HG03135 (cell line): ENCODE measurements around the gene FBXO5.
"Not testable (repeated sequence)": the region's sequence is repeated elsewhere in the genome, so short reads cannot be mapped to it uniquely, and the experiment has no call there.

Source experiments
- ATAC-seq: cut with Tn5 transposase; IDR thresholded peaks from one replicate; pipeline ENCODE4 v1.9.1; 2021; ENCODE audit warnings: mild to moderate bottlenecking, moderate library complexity; ENCODE audit not compliant: unreplicated experiment

The FBXO5 gene

GRCh38 chr6:152993431-152993830 lies 10.6 kb upstream of the FBXO5 start:
- ATAC-seq: no peak

DNA sequence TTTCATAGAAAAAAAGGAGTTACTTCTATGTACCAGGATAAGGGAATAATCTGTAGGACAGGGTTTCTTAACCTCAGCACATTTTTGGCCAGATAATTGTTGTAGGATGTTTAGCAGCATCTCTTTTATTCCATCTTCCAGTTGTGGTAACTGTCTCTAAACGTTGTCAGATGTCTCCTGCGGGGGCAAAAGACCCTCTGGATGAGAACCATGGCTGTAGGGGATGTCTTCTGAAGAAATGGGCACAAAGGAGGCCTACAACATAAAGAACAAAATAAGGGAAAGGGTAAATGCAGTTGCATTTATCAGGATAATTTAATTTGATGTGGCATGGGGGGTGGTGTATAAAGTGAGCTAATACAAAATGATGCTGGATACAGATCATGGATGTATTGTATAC lies 4.1 kb upstream of the FBXO5 start:
- ATAC-seq: no peak

GRCh38 chr6:152985300-152985699 lies 2.5 kb upstream of the FBXO5 start:
- not testable (repeated sequence) for ATAC-seq

DNA sequence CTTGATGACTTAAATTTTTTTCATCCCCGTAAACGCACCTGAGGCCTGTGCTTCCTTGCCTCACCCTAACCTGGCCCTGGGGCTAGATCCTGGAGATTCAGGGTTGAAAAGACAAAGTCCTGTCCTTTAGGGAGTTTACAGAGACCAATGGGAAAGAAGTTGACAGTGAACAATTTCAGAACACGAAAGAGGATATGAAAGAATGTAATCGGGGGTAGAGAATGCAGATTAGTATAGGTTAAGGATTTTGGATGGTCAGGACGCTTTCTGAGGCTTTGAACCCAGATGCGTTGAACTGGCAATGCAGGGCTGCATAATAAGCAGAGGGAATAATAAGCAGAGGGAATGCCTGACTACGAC lies 1.7 kb upstream of the FBXO5 start:
- ATAC-seq: peak; percentile 26

DNA sequence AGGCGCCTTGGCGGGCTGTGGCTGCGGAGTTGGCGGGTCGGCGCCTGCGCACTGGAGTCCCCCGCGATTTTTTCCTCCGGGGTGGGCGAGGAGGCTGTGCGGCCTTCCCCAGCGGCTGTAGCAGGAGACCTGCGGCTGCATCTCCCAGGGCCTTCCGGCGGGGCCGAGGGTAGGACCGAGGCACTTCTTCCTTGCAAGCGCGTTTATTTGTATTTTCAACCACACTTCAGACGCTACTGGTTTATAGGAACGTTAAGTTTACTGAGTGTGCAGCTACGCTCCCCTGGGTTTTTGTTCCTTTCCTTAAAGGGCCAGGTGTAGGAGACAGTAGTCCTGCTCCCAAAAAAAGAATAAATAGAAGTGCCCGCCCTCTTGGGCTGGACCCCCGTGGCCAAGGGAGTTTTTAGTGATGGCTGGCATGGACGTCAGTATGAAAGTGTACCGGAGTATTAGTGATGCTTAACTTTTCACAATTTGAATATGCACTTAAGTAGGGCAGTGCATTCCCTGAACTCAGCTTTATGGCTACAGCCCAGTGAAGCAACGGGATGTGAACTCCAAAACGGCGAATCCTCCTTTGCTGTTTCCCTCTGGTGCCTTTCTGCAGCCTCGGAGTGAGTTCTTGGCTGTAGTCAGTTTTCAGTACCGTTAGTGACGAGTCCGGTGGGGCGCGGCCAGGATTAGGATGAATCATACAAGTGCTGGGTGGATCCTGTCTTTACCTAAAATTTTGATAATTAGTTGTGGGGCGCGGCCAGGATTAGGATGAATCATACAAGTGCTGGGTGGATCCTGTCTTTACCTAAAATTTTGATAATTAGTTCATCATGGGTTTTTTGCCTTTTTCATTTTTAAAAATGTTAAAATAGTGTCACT lies 1.0 kb upstream of the FBXO5 start:
- ATAC-seq: peak; percentile 22

DNA sequence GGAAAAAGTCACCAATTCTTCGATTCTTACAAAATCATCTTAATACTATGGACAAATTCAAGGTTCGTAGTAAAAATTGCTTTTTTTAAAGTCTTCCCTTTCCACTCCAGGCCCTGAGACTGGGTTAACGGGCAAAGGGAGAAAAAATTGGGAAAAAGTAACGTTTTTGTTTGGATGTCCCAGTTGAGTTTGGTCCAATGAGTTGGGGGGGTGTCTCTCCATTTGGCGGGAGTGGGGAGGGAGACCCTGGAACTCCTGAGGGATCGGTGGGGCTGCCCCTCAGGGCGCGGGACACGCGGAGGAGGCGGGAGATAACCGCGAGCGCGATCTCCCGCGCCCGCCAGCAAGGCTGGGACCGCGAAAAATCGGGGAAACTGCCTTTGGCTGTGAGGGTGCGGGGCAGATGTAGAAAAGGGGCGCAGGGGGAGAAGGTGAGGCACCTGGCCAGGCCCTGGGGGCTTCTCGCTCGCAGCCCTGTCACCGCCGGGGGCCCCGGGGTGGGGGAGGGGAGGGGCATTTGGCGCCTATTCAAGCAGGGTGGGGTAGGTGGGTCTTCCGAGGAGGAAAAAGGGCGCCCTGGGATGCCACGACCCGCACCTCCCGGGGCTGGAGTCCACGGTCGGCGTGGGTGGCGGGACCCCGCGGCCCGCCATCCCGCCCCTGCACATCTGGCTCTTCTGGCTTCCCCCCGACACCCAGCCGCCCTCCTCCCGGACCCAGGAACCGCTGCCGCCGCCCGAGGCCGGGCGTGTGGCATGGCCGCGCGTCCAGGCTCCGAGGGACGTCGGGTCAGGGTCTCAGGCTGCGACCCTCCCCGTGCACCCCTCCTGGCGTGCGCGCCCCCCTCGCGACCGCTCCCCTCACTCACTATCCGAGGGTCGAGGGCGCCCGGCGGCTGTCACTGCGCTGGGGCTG lies 595 bp downstream of the FBXO5 start:
- ATAC-seq: no peak

- no peak for ATAC-seq
These were observed 1.6 kb downstream of the FBXO5 start for GRCh38 chr6:152981219-152981618.

DNA sequence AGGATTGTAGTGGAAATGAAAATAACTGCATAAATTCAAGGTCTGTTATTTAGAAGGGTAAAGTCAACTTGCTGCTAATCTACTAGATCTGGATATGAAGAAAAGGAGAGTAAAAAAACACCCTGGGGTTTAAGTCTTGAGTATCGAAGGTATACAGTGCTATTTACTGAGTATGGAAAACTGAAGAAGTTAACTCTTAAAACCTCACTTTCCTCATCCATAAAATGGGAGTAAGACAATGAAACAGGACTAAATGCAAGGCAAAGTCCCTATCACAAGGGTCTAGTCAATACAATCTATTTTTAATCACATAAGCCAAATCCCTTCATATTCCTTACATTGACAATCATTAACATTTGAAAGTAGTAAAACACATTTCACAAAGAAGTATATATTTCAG lies 2.2 kb downstream of the FBXO5 start:
- no peak for ATAC-seq

- ATAC-seq: no peak
These were observed 3.7 kb downstream of the FBXO5 start for GRCh38 chr6:152979116-152979515.

- no peak for ATAC-seq
These were observed 4.8 kb downstream of the FBXO5 start for GRCh38 chr6:152978058-152978457.

DNA sequence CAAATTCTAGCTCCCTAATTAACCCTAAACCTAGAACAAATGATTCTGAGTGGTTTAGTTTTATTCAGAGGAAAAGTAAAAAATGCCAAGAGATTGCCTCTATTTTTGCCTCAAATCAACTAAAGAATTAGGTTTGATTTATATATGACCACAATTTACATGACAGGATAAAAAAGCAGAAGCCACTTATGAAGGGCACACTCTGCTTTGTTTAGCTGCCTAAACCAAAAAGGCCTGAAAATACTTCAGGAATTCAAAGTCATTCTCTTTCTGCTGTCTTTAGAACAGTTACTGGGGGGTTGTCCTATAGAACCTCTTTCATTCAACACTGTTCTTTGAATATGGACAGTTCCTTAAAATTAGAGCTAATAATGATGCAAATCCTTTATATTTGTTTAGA lies 5.3 kb downstream of the FBXO5 start:
- ATAC-seq: no peak

DNA sequence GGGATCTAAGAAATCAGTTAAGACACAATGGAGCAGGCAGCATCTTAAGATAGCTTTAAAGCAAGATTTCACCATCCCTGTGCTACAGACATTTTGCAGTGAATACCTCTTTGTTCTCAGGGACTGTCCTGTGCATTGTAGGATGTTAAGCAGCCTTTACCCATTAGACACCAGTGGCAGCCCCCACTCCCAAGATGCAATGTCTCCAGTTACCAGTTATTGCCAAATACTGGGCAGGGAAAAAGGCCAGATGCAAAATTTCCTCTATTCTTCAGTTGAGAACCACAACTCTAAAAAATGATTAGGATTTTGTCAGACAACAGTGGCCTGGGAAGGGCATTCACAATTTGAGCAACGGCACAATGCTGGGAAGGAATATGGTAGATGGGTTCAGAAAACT lies 6.1 kb downstream of the FBXO5 start:
- no peak for ATAC-seq

DNA sequence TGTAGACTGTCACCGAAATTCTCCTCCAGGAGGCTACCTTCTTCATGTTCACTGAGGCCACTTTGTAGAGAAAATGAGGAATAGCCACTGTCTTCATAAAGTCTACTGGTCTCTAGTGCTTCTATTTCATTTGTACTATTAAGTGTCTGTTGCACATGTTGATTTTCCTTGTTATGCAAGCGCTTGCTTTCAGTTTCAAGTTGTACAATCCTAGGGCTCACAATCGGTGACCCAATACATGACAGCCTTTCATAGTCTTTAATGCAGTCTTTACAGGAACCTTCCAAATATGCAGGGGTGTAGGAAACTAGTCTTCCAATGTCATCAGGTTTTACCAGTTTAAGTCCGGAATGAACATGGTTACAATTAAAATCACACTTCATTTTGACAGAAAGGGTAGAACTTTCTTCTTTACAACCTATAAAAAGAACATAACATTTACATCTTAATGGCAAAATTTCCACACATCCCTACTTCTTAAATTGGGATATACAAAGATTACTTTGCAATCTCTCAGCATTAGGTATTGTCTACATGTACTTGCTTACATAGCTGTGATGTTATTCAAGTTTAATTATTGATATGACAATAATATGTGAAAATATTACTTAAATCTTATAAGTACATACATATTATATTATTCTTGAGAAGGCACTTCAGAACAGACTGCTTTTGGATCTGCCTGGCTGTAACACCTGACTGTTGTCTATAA lies 7.5 kb downstream of the FBXO5 start:
- ATAC-seq: no peak

- no peak for ATAC-seq
These were observed 8.9 kb downstream of the FBXO5 start for GRCh38 chr6:152973916-152974315.

DNA sequence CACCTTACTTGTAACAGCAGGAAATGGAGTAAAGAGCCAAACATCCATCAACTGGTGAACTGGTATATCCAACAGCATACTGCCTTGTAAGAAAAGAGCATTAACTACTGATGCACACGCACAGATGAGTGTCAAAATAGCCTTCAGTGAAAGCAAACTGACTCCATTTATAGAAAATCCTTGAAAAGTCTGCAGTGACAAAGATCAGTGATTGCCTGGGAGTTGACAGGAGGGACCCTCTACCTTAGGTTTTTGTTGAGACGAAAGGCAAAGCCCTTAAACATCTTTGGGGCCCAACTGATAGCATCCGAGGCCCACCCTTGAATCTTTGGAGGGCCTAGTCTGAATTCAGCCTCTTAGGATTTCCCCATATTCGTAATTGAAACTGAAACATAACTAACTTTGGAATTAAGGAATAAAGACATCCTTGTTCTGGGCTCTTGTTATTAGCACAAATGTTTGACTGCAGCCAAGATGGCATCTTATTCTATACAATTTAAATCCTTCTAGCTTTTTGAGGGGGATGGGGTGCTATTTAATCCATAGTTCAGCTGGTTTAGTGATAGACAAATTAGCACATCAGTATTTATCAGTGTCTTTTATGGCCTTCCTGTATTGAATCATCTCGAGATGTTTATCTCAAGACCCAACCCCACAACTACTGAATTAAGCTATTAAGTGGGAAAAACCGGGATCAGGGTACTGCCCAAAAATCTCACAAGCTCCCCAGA lies 13.0 kb downstream of the FBXO5 start:
- ATAC-seq: no peak

DNA sequence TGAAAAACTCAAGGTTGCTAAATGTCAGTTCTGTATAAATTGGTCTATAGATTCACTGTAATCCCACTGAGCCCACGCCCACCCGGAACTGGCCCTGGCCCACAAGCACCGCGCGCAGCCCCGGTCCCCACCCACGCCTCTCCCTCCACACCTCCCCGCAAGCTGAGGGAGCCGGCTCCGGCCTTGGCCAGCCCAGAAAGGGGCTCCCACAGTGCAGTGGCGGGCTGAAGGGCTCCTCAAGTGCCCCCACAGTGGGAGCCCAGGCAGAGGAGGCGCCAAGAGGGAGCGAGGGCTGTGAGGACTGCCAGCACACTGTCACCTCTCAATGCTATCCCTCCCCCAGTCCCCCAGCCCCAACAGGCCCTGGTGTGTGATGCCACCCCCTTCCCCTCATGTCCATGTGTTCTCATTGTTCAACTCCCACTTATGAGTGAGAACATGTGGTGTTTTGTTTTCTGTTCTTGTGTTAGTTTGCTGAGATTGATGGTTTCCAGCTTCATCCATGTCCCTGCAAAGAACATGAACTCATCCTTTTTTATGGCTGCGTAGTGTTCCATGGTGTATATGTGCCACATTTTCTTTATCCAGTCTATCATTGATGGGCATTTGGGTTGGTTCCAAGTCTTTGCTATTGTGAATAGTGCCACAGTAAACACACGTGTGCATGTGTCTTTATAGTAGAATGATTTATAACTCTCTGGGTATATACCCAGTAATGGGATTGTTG lies 16.5 kb downstream of the FBXO5 start:
- not testable (repeated sequence) for ATAC-seq

- ATAC-seq: no peak
These were observed 23.5 kb downstream of the FBXO5 start for GRCh38 chr6:152959333-152959732.

- ATAC-seq: no peak
These were observed 25.0 kb downstream of the FBXO5 start for GRCh38 chr6:152957796-152958195.

DNA sequence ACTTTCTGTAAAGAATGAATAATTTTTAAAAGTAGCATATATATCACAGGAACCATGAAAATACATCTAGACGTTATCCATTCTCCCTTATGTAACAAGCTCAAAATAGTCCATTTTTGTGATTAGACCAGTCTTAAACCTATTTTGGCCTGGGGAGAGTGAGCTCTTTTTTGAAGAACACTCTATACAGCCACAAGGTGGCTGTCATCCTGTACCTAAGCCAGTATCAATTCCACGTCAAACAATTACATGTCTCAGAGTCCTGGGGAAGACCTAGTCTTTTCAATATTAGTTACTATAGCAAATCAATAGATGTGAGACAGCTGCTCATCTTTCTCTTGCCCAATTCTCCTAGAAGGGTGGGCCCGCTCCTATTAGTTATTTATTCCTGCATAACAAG lies 28.4 kb downstream of the FBXO5 start:
- ATAC-seq: no peak
